Tracheal epithelial cell (primary cell): ENCODE results near the gene ACOT9. TPM values are rescaled to one million over a fixed set of nuclear protein-coding genes. Genes with fewer than 3 reads are reported as not detected.

ENCODE experiments used
- total RNA-seq: library from RNA; depleted of rRNA; stranded (reverse); fragments of >200 nt; gene quantifications from 2 replicates; pipeline ENCODE4 v1.2.1, GENCODE V29; 2014

ACOT9 gene
- 51.6 and 58.3 TPM in 2 replicates for total RNA-seq

GRCh38 chrX:23742697-23743622 lies at the start of gene ACOT9:
Gene ACOT9, minus strand, starts transcription at chrX:23743276. Its CDS starts 132 bp downstream, at chrX:23743144.

GRCh38 chrX:23782863-23783588 lies 40.0 kb upstream of the ACOT9 start, which contains the start of gene SAT1:
Gene SAT1, plus strand, starts transcription at chrX:23783173. Its CDS starts 179 bp downstream, at chrX:23783352.

GRCh38 chrX:23667239-23668177 lies 75.6 kb downstream of the ACOT9 start, which contains the start of gene PRDX4:
Gene PRDX4, plus strand, starts transcription at chrX:23667493. Its CDS starts 78 bp downstream, at chrX:23667571.

Other genes starting within 250 kb of the ACOT9 start
- gene PRDX4, start 75.8 kb downstream of the ACOT9 start, total RNA-seq = 166 and 230 TPM in 2 replicates
- gene SAT1, start 39.9 kb upstream of the ACOT9 start, total RNA-seq = 661 and 875 TPM in 2 replicates
- 8.9 and 16.6 TPM in 2 replicates for gene APOO, start 164.7 kb upstream of the ACOT9 start, total RNA-seq
- gene CXorf58, start 164.7 kb upstream of the ACOT9 start, total RNA-seq = not detected in 2 replicates